ENCODE results near the gene ZNF683. TPM values are rescaled to one million over a fixed set of nuclear protein-coding genes. Genes with fewer than 3 reads are reported as not detected.
"Not testable (repeated sequence)": the region's sequence is repeated elsewhere in the genome, so short reads cannot be mapped to it uniquely, and the experiment has no call there.

ZNF683 gene
- total RNA-seq, 4 donors from 2014 or later, result not detected

- intact Hi-C loops (cut with DNase I; ENCODE audit: low total_unique reads), result no loop called here
- H3K27ac ChIP-seq, result no peak overlapping the region
- H3K4me1 ChIP-seq, result no peaks in the 10 kb centered on the region
- H3K4me3 ChIP-seq, result no peak overlapping the region
- no peak for TF ChIP-seq CTCF (IDR thresholded peaks at IDR 0.05)
- TF ChIP-seq POLR2A (IDR thresholded peaks at IDR 0.05), result no peak
- no peaks in the 10 kb centered on the region for H3K27me3 ChIP-seq
- H3K36me3 ChIP-seq, result no peaks in the 10 kb centered on the region
- no peaks in the 10 kb centered on the region for H3K9me3 ChIP-seq
- no peak for DNase-seq
Measured at GRCh38 chr1:26375081-26375480, 2.5 kb upstream of the ZNF683 start.

- intact Hi-C loops (cut with DNase I; ENCODE audit: low total_unique reads); H3K27ac ChIP-seq; H3K4me3 ChIP-seq; H3K9me3 ChIP-seq; DNase-seq; H3K27me3 ChIP-seq; H3K4me1 ChIP-seq; H3K36me3 ChIP-seq: not testable (repeated sequence)
Measured at GRCh38 chr1:26374361-26374760, 1.8 kb upstream of the ZNF683 start.

GRCh38 chr1:26373789-26374188 is 1.2 kb upstream of the ZNF683 start:
- Histone ChIP-seq H3K36me3 (no peaks in the 10 kb centered on the region), H3K9me3 (no peaks in the 10 kb centered on the region), H3K4me1 (no peaks in the 10 kb centered on the region), H3K27ac (no peak overlapping the region), H3K4me3 (no peak overlapping the region), H3K27me3 (no peaks in the 10 kb centered on the region)
- no peak for DNase-seq
- intact Hi-C loops (cut with DNase I; ENCODE audit: low total_unique reads), result no loop called here
- TF ChIP-seq CTCF (IDR thresholded peaks at IDR 0.05) (no peak), POLR2A (IDR thresholded peaks at IDR 0.05) (no peak)

GRCh38 chr1:26373281-26373680 is 731 bp upstream of the ZNF683 start:
- intact Hi-C loops (cut with DNase I; ENCODE audit: low total_unique reads), result no loop called here
- DNase-seq, result no peak
- no peaks in the 10 kb centered on the region for H3K4me1 ChIP-seq
- H3K27ac ChIP-seq, result no peak overlapping the region
- no peak for TF ChIP-seq POLR2A (IDR thresholded peaks at IDR 0.05)
- no peak for TF ChIP-seq CTCF (IDR thresholded peaks at IDR 0.05)
- no peaks in the 10 kb centered on the region for H3K27me3 ChIP-seq
- H3K36me3 ChIP-seq, result no peaks in the 10 kb centered on the region
- H3K9me3 ChIP-seq, result no peaks in the 10 kb centered on the region
- no peak overlapping the region for H3K4me3 ChIP-seq

GRCh38 chr1:26372039-26372438 is 511 bp downstream of the ZNF683 start:
- H3K27ac ChIP-seq, result no peak overlapping the region
- H3K4me1 ChIP-seq, result no peaks in the 10 kb centered on the region
- intact Hi-C loops (cut with DNase I; ENCODE audit: low total_unique reads), result no loop called here
- TF ChIP-seq POLR2A (IDR thresholded peaks at IDR 0.05) (no peak), CTCF (IDR thresholded peaks at IDR 0.05) (no peak)
- no peak overlapping the region for H3K4me3 ChIP-seq
- no peaks in the 10 kb centered on the region for H3K9me3 ChIP-seq
- no peaks in the 10 kb centered on the region for H3K36me3 ChIP-seq
- H3K27me3 ChIP-seq, result no peaks in the 10 kb centered on the region
- DNase-seq, result no peak
